Activated naive CD8-positive, alpha-beta T cell (primary cell): Measurements from ENCODE around the gene TNFRSF19.
A peak's percentile ranks its signal among the peaks of the same experiment; 100 is the strongest.

Experiments
- H3K27ac Mint-ChIP-seq: one replicate; pipeline ENCODE4 v1.8.0; 2021; ENCODE audit warnings: mixed read lengths
- H3K27me3 Mint-ChIP-seq: one replicate; pipeline ENCODE4 v1.8.0; 2021; ENCODE audit warnings: mixed read lengths
- H3K36me3 Mint-ChIP-seq: one replicate; pipeline ENCODE4 v1.8.0; 2021; ENCODE audit warnings: mixed read lengths
- H3K4me1 Mint-ChIP-seq: one replicate; pipeline ENCODE4 v1.8.0; 2021; ENCODE audit warnings: low read depth, mixed read lengths
- H3K4me3 Mint-ChIP-seq: one replicate; pipeline ENCODE4 v1.8.0; 2021; ENCODE audit warnings: mild to moderate bottlenecking, mixed read lengths
- H3K9me3 Mint-ChIP-seq: one replicate; pipeline ENCODE4 v1.8.0; 2021; ENCODE audit warnings: low read depth, mixed read lengths

The TNFRSF19 gene

DNA sequence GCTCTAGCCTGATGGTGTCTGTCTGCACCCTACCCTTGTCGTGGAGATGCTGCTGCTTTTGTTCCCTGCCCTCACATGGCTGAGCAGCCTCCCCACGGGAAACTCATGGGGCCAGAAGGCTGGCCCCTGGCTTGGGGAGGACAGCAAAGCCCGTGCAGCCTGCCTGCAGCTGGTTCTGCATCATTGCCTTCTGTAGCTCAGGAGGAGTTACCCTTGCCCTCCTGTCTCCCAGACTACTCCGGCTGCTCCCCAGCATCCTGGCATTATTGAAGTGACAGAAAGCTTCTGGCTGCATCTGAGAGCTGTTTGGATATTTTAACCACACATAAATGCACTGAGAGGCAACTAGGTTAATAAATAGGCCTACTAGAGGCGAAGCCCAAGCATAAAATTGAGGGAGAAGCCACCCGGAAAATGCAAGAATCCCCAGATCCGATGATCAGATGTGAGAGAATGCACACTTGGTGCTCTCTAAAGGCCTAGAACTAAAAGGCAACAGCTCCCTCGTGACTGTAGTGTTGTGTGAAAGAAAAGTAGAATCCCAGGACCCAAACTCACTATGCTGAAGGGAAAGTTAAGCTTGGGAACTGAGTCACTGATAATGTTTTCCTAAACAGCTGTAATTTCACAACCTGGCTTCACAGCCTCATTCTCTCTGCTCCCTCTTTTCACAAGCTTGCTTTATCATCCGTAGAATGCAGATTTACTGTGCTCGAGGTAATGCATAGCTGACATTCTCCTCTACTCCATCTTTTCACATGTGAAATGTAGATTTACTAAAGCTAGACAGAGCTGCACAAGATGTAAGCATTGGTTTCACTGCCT is 110.8 kb downstream of the TNFRSF19 start:
- H3K27ac Mint-ChIP-seq: no peak overlapping the region
- H3K9me3 Mint-ChIP-seq: peaks cover 8% of the 10 kb centered on the region
- H3K4me3 Mint-ChIP-seq: no peak overlapping the region
- peaks cover 2% of the 10 kb centered on the region for H3K36me3 Mint-ChIP-seq
- peaks cover 2% of the 10 kb centered on the region for H3K27me3 Mint-ChIP-seq
- peaks cover 10% of the 10 kb centered on the region for H3K4me1 Mint-ChIP-seq

DNA sequence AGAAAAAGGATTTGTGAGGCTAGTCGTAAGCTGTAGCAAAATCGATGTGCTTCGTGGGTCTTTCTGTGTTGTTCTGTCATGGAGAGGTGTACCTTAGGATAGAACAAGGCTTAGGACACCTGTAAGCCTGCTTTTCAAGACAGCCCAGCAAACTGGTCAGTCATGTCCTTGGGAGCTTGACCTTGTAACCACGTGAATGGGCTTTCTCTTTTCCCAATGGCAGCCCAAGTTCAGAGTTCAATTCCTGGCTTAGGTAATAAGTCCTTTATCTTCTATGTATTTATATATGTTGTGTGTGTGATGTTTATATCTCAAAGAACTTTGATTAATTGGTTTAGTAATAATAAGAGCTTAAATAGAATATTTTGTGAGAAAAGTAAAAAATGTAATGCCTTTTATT is 112.9 kb downstream of the TNFRSF19 start:
- Mint-ChIP-seq H3K36me3 (peaks cover 2% of the 10 kb centered on the region), H3K4me3 (no peak overlapping the region), H3K4me1 (peaks cover 10% of the 10 kb centered on the region), H3K27me3 (no peaks in the 10 kb centered on the region), H3K27ac (no peak overlapping the region), H3K9me3 (peaks cover 8% of the 10 kb centered on the region)

DNA sequence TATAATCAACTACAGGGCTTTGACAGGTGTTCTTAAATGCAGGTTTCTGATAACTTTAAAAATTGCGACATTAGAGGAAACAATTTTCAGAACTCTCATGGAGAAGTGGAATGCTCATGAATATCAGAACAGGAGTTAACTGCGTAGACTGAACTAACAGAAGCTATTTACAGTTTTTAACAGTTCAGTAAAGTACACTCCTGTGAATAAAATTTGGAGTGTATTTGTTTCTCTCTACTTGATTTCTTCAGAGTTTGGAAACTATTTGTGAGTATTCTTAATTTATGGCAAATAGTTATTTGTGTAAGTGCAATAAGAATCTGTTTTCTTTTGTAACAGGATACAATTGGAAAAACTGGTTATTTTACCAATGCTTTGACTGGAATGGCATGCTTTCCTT is 114.4 kb downstream of the TNFRSF19 start:
- no peak overlapping the region for H3K27ac Mint-ChIP-seq
- peaks cover 8% of the 10 kb centered on the region for H3K9me3 Mint-ChIP-seq
- peaks cover 2% of the 10 kb centered on the region for H3K36me3 Mint-ChIP-seq
- no peaks in the 10 kb centered on the region for H3K4me1 Mint-ChIP-seq
- H3K4me3 Mint-ChIP-seq: no peak overlapping the region
- H3K27me3 Mint-ChIP-seq: no peaks in the 10 kb centered on the region

DNA sequence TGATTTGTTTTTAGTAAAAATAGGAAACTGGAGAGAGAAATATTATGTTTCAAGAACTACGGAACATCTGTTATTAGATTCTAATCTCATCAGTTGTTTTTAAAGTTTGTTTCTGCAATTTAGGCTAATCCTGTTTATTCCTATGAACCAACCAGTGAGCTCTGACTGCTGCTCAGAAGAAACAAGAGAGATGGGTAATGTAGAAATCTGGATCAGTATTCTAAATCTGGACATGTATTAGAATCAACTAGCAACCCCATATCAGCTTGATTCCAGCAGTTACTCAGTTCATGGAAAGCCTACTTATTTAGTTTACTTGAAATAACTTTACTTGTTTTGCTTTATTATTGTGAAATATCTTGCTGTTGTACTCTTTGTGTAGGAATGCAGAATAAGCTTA is 115.2 kb downstream of the TNFRSF19 start:
- H3K4me3 Mint-ChIP-seq: no peak overlapping the region
- no peaks in the 10 kb centered on the region for H3K27me3 Mint-ChIP-seq
- no peak overlapping the region for H3K27ac Mint-ChIP-seq
- H3K36me3 Mint-ChIP-seq: peaks cover 2% of the 10 kb centered on the region
- peaks cover 8% of the 10 kb centered on the region for H3K9me3 Mint-ChIP-seq
- H3K4me1 Mint-ChIP-seq: no peaks in the 10 kb centered on the region

DNA sequence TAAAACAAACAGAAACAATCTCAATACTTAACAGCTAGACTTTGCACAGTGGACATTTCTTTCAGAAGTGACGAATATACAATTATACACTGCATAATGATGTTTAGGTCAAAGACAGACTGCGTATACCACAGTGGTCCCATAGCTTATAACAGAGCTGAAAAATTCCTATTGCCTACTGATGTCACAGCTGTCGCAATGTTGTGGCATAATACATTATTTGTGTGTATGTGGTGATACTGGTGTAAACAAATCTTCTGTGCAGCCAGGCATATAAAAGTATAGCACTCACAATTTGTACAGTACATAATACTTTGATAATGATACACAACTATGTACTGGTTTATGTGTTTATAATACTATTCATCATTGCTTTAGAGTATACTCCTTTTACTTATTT is 116.7 kb downstream of the TNFRSF19 start:
- peaks cover 8% of the 10 kb centered on the region for H3K9me3 Mint-ChIP-seq
- H3K4me3 Mint-ChIP-seq: no peak overlapping the region
- peaks cover 2% of the 10 kb centered on the region for H3K36me3 Mint-ChIP-seq
- no peaks in the 10 kb centered on the region for H3K4me1 Mint-ChIP-seq
- H3K27ac Mint-ChIP-seq: no peak overlapping the region
- no peaks in the 10 kb centered on the region for H3K27me3 Mint-ChIP-seq

DNA sequence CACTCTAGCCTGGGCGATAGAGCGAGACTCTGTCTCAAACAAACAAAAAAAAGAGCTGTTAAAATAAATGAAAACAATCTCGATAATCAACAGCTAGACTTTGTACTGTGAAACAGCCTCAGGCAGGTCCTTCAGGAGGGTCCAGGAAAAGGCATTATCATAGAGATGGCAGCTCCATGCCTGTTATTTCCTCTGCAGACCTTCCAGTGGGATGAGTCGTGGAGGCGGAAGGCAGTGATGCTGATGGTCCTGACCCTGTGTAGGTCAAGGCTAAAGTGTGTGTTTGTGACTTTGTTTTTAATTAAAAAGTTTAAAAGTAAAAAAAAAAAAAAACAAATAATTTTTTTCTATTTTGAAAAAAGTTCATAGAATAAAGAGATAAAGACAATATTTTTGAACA is 117.4 kb downstream of the TNFRSF19 start:
- Mint-ChIP-seq H3K36me3 (no peaks in the 10 kb centered on the region), H3K4me3 (no peak overlapping the region), H3K27ac (no peak overlapping the region), H3K9me3 (peaks cover 8% of the 10 kb centered on the region), H3K27me3 (no peaks in the 10 kb centered on the region), H3K4me1 (no peaks in the 10 kb centered on the region)

DNA sequence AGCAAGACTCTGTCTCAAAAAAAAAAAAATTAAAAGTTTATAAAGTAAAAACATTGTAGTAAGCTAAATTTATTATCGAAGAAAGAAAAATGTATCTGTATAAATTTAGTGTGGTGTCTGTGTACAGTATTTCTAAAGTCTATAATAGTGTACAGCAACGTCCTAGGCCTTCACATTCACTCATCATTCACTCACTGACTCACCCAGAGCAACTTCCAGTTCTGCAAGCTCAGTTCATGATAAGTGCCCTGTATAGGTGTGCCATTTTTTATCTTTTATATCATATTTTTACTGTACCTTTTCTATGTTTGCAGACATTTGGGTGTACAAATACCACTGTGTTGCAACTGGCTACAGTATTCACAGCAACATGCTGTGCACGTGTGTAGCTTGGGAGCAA is 118.1 kb downstream of the TNFRSF19 start:
- peaks cover 8% of the 10 kb centered on the region for H3K9me3 Mint-ChIP-seq
- H3K36me3 Mint-ChIP-seq: no peaks in the 10 kb centered on the region
- H3K4me3 Mint-ChIP-seq: no peak overlapping the region
- H3K27ac Mint-ChIP-seq: no peak overlapping the region
- no peaks in the 10 kb centered on the region for H3K4me1 Mint-ChIP-seq
- no peaks in the 10 kb centered on the region for H3K27me3 Mint-ChIP-seq

DNA sequence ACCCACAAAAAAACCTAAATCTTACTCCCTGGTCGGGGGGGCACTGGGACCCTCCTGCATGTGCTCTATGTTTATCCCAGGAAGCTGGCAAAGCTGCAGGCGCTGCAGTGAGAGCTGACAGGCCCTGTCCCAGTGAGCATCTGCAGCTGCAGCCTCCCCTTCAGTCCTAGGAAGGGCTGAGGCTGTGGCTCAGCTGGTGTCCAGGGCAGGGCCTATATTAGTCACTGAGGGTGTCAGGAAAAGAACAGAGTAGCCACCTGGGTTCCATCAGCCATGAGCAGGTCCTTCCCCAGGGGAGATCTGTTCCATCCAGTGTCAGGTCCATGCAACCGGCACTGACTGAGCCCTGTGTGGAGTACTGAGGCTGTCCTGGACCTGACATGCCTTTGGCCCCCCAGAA is 120.5 kb downstream of the TNFRSF19 start:
- no peaks in the 10 kb centered on the region for H3K9me3 Mint-ChIP-seq
- no peaks in the 10 kb centered on the region for H3K36me3 Mint-ChIP-seq
- H3K27me3 Mint-ChIP-seq: no peaks in the 10 kb centered on the region
- no peak overlapping the region for H3K27ac Mint-ChIP-seq
- peaks cover 5% of the 10 kb centered on the region for H3K4me1 Mint-ChIP-seq
- no peak overlapping the region for H3K4me3 Mint-ChIP-seq

DNA sequence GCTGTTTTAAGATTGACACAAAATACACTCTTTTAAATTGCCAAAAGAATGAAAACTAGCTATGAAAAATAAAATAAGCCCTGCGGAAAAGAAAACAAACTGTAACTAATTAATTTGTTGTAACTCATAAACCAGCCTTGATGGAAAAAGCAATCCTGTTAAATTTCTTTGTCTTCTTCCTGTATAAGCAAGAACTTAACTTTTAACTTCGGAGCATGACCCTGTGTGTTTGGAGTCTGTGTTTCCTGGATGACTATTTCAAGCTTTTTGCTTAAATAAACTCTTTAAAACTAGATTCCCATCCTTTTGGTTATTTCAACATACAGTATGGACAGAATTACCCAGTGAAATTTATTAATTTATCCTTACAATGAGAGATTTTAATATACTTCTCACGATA is 122.6 kb downstream of the TNFRSF19 start:
- Mint-ChIP-seq H3K9me3 (no peaks in the 10 kb centered on the region), H3K4me1 (peaks cover 21% of the 10 kb centered on the region), H3K4me3 (no peak overlapping the region), H3K36me3 (no peaks in the 10 kb centered on the region), H3K27ac (no peak overlapping the region), H3K27me3 (no peaks in the 10 kb centered on the region)

DNA sequence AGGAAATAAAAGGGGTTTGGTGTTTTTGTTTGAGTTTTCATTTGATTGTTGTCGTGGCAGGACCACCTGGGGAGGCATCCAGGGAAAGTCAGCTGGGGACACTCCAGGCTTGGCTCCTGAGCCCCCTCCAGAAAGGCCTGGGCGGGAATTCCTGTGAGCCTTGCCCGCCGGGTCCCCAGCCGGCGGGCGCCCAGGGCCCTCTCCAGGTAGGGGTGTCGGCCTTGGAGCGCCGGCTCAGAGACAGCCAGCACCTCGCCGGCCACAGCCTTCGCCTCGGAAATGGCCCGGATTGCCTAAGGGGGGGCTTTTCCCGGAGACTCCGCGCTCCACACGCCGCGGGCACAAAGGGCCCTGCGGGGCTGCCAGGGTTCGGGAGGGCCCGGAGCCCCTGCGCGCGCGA is 125.0 kb downstream of the TNFRSF19 start:
- Mint-ChIP-seq H3K36me3 (no peaks in the 10 kb centered on the region), H3K4me3 (peak overlapping the region; percentile 57), H3K27me3 (no peaks in the 10 kb centered on the region), H3K4me1 (peaks cover 21% of the 10 kb centered on the region), H3K27ac (peak overlapping the region; percentile 34), H3K9me3 (no peaks in the 10 kb centered on the region)

DNA sequence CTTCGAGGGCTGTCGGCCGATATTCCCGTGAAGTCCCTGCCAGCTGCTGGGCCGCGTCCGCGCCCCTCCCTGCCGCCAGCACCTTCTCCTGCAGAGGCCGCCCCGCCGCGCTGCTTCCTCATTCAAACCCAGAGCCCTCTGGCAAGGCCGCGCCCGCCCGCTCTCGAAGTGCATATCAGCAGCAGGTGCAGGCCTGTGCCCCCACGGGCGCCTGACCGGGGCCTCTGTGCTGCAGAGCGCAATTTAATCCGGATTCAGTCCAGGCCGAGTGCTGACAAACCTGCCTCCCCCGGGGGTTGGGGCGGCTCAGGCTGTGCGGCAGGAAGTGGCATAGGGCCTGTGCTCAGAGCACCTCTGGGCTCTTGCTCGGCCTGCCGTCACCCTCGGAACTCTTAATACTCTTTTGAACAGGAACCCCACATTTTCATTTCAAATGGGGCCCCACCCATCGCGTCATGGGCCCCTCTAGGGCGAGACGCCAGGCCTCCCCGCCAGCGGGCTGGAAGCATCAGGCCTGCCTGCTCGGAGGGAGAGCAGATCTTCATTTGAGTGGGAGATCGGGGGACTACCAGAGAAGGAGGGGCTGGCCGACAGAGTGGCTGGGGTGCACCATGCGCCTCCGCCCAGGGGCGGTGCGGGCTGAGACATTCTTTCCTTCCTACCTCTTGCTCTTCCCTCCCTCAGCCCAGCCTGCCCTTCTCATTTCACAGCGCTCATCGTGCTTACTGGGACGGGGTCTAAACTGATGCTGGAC is 125.7 kb downstream of the TNFRSF19 start:
- H3K27me3 Mint-ChIP-seq: no peaks in the 10 kb centered on the region
- H3K9me3 Mint-ChIP-seq: no peaks in the 10 kb centered on the region
- peak overlapping the region; percentile 96 for H3K27ac Mint-ChIP-seq
- H3K4me1 Mint-ChIP-seq: peaks cover 21% of the 10 kb centered on the region
- H3K36me3 Mint-ChIP-seq: no peaks in the 10 kb centered on the region
- H3K4me3 Mint-ChIP-seq: peak overlapping the region; percentile 84

DNA sequence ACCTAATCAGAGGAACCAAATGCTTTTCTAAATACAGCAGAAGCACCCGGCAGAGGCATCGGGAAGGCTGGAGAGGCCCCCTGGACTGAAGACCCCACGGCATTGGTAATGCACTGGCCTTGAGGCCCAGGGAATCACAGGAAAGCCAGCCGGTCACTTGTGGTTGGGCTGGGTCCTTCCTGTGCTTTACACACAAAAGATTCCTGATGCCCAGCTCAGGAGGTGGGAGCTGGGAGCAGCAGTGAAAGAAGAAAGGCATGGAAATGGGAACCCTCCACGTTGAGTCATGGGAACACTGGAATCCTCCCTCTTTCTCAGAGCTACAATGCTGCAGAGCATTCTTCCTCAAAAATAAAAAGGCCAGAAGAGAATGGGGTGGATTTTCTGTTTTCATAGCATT is 126.4 kb downstream of the TNFRSF19 start:
- no peaks in the 10 kb centered on the region for H3K36me3 Mint-ChIP-seq
- no peaks in the 10 kb centered on the region for H3K27me3 Mint-ChIP-seq
- H3K27ac Mint-ChIP-seq: peak overlapping the region; percentile 96
- H3K4me3 Mint-ChIP-seq: peak overlapping the region; percentile 84
- peaks cover 21% of the 10 kb centered on the region for H3K4me1 Mint-ChIP-seq
- no peaks in the 10 kb centered on the region for H3K9me3 Mint-ChIP-seq

DNA sequence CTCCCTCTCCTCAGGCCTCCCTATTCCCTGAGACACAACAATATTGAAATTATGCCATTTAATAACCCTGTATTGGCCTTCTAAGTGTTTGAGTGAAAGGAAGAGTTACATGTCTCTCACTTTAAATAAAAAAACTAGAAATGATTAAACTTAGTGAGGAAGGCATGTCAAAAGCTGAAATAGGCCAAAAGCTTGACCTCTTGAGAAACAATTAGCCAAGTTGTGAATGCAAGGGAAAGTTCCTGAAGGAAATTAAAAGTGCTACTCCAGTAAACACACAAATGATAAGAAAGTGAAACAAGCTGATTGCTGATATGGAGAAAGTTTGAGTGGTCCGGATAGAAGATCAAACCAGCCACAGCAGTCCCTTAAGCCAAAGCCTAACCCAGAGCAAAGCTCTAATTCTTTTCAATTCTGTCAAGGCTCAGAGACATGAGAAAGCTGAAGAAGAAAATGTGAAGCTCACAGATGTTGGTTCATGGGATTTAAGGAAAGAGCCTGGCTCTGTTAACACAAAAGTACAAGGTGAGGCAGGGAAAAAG is 127.6 kb downstream of the TNFRSF19 start:
- Mint-ChIP-seq H3K4me1 (peaks cover 21% of the 10 kb centered on the region), H3K27ac (peak overlapping the region; percentile 18), H3K27me3 (no peaks in the 10 kb centered on the region), H3K4me3 (no peak overlapping the region), H3K9me3 (no peaks in the 10 kb centered on the region), H3K36me3 (no peaks in the 10 kb centered on the region)

DNA sequence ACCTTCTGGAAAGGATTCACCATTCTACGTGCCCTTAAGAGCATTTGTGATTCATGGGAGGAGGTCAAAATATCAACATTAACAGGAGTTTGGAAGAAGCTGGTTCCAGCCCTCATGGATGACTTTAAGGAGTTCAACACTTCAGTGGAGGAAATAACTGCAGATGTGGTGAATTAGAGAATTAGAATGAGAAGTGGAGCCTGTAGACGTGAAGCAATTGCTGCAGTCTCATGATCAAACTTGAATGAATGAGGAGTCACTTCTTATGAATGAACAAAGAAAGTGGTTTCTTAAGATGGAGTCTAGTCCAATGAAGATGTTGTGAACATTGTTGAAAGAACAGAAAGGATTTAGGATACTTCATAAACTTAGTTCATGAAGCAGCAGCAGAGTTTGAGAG is 129.1 kb downstream of the TNFRSF19 start:
- H3K4me1 Mint-ChIP-seq: peaks cover 19% of the 10 kb centered on the region
- no peaks in the 10 kb centered on the region for H3K27me3 Mint-ChIP-seq
- no peaks in the 10 kb centered on the region for H3K36me3 Mint-ChIP-seq
- H3K27ac Mint-ChIP-seq: no peak overlapping the region
- H3K4me3 Mint-ChIP-seq: no peak overlapping the region
- no peaks in the 10 kb centered on the region for H3K9me3 Mint-ChIP-seq

DNA sequence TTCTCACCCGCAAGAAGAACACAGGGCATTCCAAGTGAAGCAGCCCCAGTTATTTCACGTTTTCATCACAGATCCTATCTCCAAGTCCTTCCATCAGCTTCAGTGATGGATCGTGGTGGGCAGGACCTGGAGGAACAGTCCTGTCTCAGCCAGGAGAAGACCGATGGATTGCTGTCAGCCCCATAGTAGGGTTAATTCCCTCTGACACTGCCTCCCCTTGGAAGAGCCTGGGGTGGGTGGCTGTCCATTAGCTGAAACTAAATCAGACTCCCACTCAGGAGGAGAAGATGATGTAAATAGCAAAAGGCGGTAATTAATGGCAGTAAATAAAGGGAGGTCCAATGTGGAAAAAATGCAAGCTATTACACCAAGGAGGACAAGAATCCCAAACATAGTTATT is 131.0 kb downstream of the TNFRSF19 start:
- Mint-ChIP-seq H3K9me3 (no peaks in the 10 kb centered on the region), H3K4me3 (no peak overlapping the region), H3K27me3 (no peaks in the 10 kb centered on the region), H3K36me3 (no peaks in the 10 kb centered on the region), H3K27ac (no peak overlapping the region), H3K4me1 (peaks cover 11% of the 10 kb centered on the region)
